GM19455 (cell line): ENCODE data around the gene PIK3AP1.
"Not testable (repeated sequence)": the region's sequence is repeated elsewhere in the genome, so short reads cannot be mapped to it uniquely, and the experiment has no call there.

Experiments
- ATAC-seq: cut with Tn5 transposase; IDR thresholded peaks from one replicate; pipeline ENCODE4 v1.9.1; 2021; ENCODE audit not compliant: unreplicated experiment

PIK3AP1 gene

DNA sequence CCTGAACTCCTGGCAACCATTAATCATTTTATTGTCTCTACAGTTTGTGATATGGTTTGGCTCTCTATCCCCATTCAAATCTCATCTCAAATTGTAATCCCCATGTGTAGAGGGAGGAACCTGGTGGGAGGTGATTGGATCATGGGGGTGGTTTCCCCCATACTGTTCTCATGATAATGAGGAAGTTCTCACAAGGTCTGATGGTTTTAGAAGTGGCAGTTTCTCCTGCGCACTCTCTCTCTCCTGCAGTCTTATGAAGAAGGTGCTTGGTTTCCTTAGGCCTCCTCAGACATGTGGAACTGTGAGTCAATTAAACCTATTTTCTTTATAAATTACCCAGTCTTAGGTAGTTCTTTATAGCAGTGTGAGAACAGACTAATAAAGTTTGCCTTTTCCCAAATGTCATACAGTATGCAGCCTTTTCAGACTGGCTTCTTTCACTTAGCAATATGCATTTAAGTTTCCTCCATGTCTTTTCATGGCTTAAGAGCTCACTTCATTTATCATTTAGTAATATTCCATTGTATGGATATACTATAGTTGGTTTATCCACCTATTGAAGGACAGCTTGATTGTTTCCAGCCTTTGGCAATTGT lies 17.1 kb upstream of the PIK3AP1 start:
- not testable (repeated sequence) for ATAC-seq

- ATAC-seq: no peak
Observed at GRCh38 chr10:96724621-96725020, 4.3 kb upstream of the PIK3AP1 start.

DNA sequence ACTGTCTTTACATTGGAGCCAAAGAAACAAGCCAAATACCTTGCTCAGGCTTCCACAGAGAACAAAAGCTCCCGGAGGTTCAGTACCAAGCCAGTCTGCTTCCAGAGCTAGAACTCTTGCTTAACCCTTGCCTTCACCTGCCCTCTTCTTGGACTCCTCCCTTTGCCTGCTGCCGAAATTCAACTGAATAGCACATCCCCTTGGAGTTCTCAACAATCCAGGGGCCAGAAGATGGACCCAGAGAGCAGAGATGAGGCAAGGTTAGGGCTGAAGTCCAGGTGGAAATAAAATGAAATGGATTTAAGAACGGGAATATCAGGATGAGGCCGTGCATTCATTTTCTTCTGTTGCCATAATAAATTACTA lies 876 bp upstream of the PIK3AP1 start:
- ATAC-seq: no peak

- ATAC-seq: peak; percentile 47
Observed at GRCh38 chr10:96719850-96720421, 378 bp downstream of the PIK3AP1 start.

- no peak for ATAC-seq
Observed at GRCh38 chr10:96719200-96719599, 1.1 kb downstream of the PIK3AP1 start.

- no peak for ATAC-seq
Observed at GRCh38 chr10:96718304-96718990, 1.9 kb downstream of the PIK3AP1 start.

- no peak for ATAC-seq
Observed at GRCh38 chr10:96716390-96716789, 3.9 kb downstream of the PIK3AP1 start.

- no peak for ATAC-seq
Observed at GRCh38 chr10:96714746-96715255, 5.5 kb downstream of the PIK3AP1 start.

GRCh38 chr10:96714031-96714590 lies 6.2 kb downstream of the PIK3AP1 start:
- no peak for ATAC-seq

DNA sequence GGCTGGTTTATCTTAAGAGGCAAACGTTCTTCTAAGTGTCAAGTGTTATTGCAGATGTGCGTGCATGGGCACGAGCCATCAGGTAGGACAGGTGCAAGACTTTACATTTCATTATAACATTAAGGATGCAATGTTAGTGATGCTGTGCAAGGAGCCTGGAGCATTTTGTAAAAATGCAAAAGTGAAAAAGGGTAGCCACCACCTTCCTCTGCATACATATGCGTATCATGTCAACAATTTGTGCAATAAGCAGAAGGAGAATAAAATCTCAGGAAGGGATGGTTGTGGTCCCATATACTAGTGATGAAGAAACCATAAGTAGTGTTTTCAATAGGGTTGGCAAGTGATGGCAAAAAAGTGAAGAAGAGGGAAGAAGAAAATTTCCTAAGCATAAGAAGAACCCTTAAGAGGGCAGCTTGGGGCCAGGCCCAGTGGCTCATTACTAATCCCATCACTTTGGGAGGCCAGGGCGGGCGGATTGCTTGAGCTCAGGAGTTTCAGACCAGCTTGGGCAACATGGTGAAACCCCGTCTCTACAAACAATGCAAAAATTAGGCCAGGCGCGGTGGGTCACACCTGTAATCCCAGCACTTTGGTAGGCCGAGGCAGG lies 7.5 kb downstream of the PIK3AP1 start:
- ATAC-seq: no peak

DNA sequence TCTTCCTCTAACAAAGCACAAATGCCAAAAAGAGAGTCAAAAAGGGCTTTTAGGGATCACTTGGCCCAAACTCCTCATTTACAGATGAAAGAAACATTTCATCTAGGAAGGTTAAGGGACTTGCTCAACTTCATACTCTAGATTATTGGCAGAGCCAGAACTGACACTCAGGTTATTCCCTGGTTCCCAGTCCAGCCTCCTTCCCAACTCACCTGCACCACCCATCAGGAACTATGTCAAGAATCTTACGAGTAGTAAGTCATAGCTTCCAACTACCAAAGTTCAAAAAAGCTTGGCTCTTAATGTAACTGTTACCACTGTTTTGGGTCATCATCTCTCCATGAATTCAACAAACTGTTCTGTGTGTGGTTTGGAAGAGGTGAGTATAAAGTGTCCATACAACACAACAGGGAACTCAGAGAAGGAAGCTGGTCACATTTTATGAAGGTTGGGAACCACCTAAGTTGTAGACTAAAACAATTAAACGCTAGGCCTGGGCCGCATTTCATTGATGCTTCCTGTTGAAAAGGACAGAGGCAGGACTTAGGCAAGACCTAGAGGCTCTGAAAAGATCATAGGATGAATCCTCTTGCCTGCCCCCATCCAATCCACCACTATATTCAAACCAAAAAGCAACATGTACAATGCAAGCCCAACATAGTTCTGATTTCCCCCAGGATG lies 9.1 kb downstream of the PIK3AP1 start:
- ATAC-seq: no peak

DNA sequence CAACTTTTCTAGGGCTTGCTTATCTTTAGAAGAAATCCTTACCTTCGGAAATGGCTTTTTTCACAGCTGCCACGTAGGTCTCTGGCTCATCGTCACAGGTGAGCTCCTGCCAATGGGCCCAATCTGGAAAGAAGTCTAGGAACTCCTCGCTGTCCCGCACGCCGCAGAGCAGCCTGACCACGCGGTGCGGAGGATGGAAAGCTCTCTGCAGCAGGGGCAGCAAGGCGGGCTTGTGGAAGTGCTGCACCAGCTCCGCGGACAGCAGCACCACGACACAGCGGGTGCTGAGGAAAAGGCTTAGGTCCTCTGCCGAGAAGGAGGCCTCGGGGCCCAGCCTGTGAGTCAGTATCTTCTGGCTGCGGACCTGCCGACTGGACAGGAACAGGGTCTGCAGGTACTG lies 10.8 kb downstream of the PIK3AP1 start:
- ATAC-seq: no peak

DNA sequence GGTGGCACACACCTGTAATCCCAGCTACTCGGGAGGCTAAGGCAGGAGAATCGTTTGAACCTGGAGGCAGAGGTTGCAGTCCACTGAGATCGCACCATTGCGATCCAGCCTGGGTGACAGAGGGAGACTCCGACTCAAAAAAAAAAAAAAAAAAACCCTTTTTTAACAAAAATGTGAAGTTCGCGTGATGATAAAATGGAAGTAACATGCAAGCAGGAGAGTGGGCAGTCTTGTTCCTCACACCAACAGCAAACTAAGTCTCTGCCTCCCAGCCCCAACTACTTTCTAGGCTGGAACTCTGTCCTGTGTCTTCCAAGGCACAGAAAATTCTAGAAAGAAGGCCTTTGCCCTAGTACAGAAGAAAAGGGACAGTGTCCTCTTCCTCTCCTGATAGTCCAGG lies 11.3 kb downstream of the PIK3AP1 start:
- ATAC-seq: no peak

DNA sequence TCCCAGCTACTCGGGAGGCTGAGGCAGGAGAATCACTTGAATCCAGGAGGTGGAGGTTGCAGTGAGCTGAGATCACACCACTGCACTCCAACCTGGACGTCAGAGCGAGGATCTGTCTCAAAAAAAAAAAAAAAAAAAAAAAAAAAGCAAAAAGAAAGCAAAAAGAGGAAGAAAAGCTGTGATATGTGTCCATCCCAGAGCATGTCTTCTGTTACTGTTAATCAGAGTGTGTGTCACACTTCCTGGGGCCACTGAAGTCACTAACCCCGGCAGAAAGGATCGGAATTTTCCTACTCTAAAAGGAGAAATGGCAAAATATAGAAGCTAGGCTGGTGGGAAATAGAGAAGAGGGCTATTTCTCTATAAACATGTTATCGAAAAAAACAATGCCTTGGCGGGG lies 11.9 kb downstream of the PIK3AP1 start:
- ATAC-seq: no peak

- ATAC-seq: no peak
Observed at GRCh38 chr10:96706331-96706853, 13.9 kb downstream of the PIK3AP1 start.

- no peak for ATAC-seq
Observed at GRCh38 chr10:96705134-96705533, 15.2 kb downstream of the PIK3AP1 start.

- ATAC-seq: no peak
Observed at GRCh38 chr10:96704563-96704962, 15.8 kb downstream of the PIK3AP1 start.

- ATAC-seq: no peak
Observed at GRCh38 chr10:96703358-96703757, 17.0 kb downstream of the PIK3AP1 start.

GRCh38 chr10:96701265-96701664 lies 19.0 kb downstream of the PIK3AP1 start:
- no peak for ATAC-seq

DNA sequence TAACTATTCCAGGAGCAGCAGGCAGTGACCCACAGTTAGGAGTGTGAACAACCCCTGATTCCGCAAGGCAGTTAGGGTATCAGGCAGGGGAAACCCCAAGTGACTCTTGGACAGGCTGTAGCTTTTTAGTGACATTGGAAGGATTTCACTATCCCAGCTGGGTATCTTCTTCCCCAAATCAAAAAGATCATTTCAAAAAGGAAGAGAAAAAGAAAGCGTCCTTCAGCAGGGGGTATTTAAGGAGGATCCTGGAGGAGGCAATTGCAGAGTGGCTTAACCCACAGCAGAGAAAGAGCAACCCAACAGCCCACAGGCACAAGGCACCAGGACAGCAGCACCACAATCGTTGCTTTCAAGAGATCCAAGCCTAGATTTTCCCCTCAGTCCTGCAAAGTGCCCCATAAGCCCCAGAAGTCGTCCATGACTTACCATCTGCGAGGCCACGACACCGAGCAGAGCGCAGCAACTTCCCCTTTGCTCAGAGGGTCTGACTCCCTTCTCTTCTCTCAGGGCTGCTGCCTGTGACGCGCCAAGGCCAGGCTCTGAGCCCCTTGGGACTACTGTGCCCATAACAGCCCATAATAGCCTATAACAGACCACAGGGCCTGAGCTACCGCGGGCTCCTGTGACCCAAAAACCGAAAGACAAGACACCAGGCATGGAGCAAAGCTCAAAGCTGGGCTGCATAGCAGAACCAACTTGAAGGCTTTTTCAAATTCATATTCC lies 19.8 kb downstream of the PIK3AP1 start:
- ATAC-seq: peak; percentile 55
